Liver (tissue), 9 donors: Measurements from ENCODE around the gene NMS. TPM values are rescaled to one million over a fixed set of nuclear protein-coding genes. Genes with fewer than 3 reads are reported as not detected.

Experiments used
- DNase-seq: peaks from one replicate; pipeline ENCODE4 v3.0.0-alpha.2; 2017; ENCODE audit warnings: low spot score
- H3K27ac ChIP-seq, 2 donors: one replicate each; pipeline ENCODE4 v1.7.0; 2013; ENCODE audit warnings: inconsistent platforms in 2 of 2, low read length in 2 of 2, control low read depth in 1 of 2, low read depth in 1 of 2, mild to moderate bottlenecking in 1 of 2
- H3K27me3 ChIP-seq, 4 donors: one replicate each; pipeline versions ENCODE4 v1.6.1 to v1.7.0; 2013; ENCODE audit warnings: low read length in 3 of 4, inconsistent platforms in 1 of 4, mild to moderate bottlenecking in 1 of 4, moderate library complexity in 1 of 4; ENCODE audit not compliant: control insufficient read depth in 4 of 4, insufficient read depth in 4 of 4
- H3K36me3 ChIP-seq, 4 donors: one replicate each; pipeline versions ENCODE4 v1.6.1 to v1.7.0; 2013; ENCODE audit warnings: low read length in 3 of 4, mild to moderate bottlenecking in 3 of 4, low read depth in 1 of 4, moderate library complexity in 1 of 4; ENCODE audit not compliant: control insufficient read depth in 4 of 4, insufficient read depth in 3 of 4
- H3K4me1 ChIP-seq, 4 donors: one replicate each; pipeline versions ENCODE4 v1.6.1 to v1.7.0; 2013; ENCODE audit warnings: low read length in 3 of 4, mild to moderate bottlenecking in 3 of 4, moderate library complexity in 1 of 4; ENCODE audit not compliant: control insufficient read depth in 4 of 4, insufficient read depth in 4 of 4
- H3K4me3 ChIP-seq, 3 donors: one replicate each; pipeline versions ENCODE4 v1.6.1 to v1.7.0; 2013; ENCODE audit warnings: low read length in 3 of 3, control low read depth in 1 of 3, low read depth in 1 of 3, mild to moderate bottlenecking in 1 of 3
- H3K9ac ChIP-seq, 2 donors: one replicate each; pipeline ENCODE4 v1.7.0; 2013; ENCODE audit warnings: low read length in 2 of 2, mild to moderate bottlenecking in 2 of 2, moderate library complexity in 2 of 2, control low read depth in 1 of 2, low read depth in 1 of 2
- H3K9me3 ChIP-seq, 4 donors: one replicate each; pipeline versions ENCODE4 v1.6.1 to v1.7.0; 2013; ENCODE audit warnings: low read length in 3 of 4; ENCODE audit not compliant: control insufficient read depth in 4 of 4
- ATF3 ChIP-seq: IDR thresholded peaks from 2 replicates; pipeline ENCODE4 v1.6.1; 2016; ENCODE audit warnings: antibody characterized with exemption
- EGR1 ChIP-seq, 2 donors: IDR thresholded peaks; 2 replicates each; pipeline ENCODE4 v1.6.1; 2016 to 2018; ENCODE audit warnings: antibody characterized with exemption in 2 of 2, low read depth in 2 of 2
- FOXA1 ChIP-seq: IDR thresholded peaks from 2 replicates; pipeline ENCODE4 v1.6.1; 2016; ENCODE audit warnings: antibody characterized with exemption
- GABPA ChIP-seq, 2 donors: IDR thresholded peaks in 1 of 2; conservative IDR thresholded peaks in 1 of 2; 2 replicates each; pipeline ENCODE4 v1.6.1; 2016; ENCODE audit warnings: antibody characterized with exemption in 2 of 2, mild to moderate bottlenecking in 1 of 2, moderate library complexity in 1 of 2
- HNF4A ChIP-seq, 2 donors: conservative IDR thresholded peaks; 2 replicates each; pipeline ENCODE4 v1.6.1; 2016; ENCODE audit warnings: antibody characterized with exemption in 2 of 2, mild to moderate bottlenecking in 2 of 2
- HNF4G ChIP-seq: IDR thresholded peaks from 2 replicates; pipeline ENCODE4 v1.6.1; 2016; ENCODE audit warnings: antibody characterized with exemption
- JUND ChIP-seq, 2 donors: IDR thresholded peaks; 2 replicates each; pipeline ENCODE4 v1.6.1; 2016; ENCODE audit warnings: antibody characterized with exemption in 2 of 2
- NR2F2 ChIP-seq: IDR thresholded peaks from 2 replicates; pipeline ENCODE4 v1.6.1; 2016; ENCODE audit warnings: antibody characterized with exemption
- REST ChIP-seq: IDR thresholded peaks from 2 replicates; pipeline ENCODE4 v1.6.1; 2016; ENCODE audit warnings: antibody characterized with exemption, mild to moderate bottlenecking
- RXRA ChIP-seq, 2 donors: IDR thresholded peaks; 2 replicates each; pipeline ENCODE4 v1.6.1; 2017 to 2018; ENCODE audit warnings: antibody characterized with exemption in 2 of 2, mild to moderate bottlenecking in 1 of 2
- SP1 ChIP-seq: IDR thresholded peaks from 2 replicates; pipeline ENCODE4 v1.6.1; 2018; ENCODE audit warnings: antibody characterized with exemption, mild to moderate bottlenecking
- TAF1 ChIP-seq: conservative IDR thresholded peaks from 2 replicates; pipeline ENCODE4 v1.6.1; 2016; ENCODE audit warnings: antibody characterized with exemption, mild to moderate bottlenecking
- YY1 ChIP-seq: IDR thresholded peaks from 2 replicates; pipeline ENCODE4 v1.6.1; 2016; ENCODE audit warnings: antibody characterized with exemption, mild to moderate bottlenecking
- WGBS: extraction: QIAGEN DNeasy Blood & Tissue Kit; methylation state at CpG from one replicate; pipeline ENCODE4 v1.1.7; 2013; 5-methylcytosine and 5-hydroxymethylcytosine counted together
- polyA plus RNA-seq, 2 donors: library from polyadenylated mRNA; stranded (reverse) in 1 of 2; unstranded in 1 of 2; fragments of 200-250 nt in 1 of 2; fragments of >200 nt in 1 of 2; fragmentation: Nextera tagmentation in 1 of 2; extraction: Ambion mirVana in 1 of 2; gene quantifications; one replicate each; pipeline versions ENCODE4 v1.2.1 to v1.2.3, GENCODE V29; 2013 to 2015
- total RNA-seq, 2 donors: library from RNA; depleted of rRNA; stranded (reverse); fragments of >200 nt; gene quantifications; one replicate each; pipeline ENCODE4 v1.2.3, GENCODE V29; 2014
- TF ChIP-seq, protein P1 (sequence below): fragments of 150-350 bp; IDR thresholded peaks from 2 replicates; pipeline ENCODE4 v1.5.1; 2017; ENCODE audit warnings: improper control_type of control experiment, low read depth, low read length; ENCODE audit not compliant: missing input control
- TF ChIP-seq, protein P2 (sequence below): IDR thresholded peaks from 2 replicates; pipeline ENCODE4 v1.6.1; 2016; ENCODE audit warnings: antibody characterized with exemption
- TF ChIP-seq, protein P3 (sequence below): IDR thresholded peaks from 2 replicates; pipeline ENCODE4 v1.6.1; 2016; ENCODE audit warnings: antibody characterized with exemption
- donor health status: healthy.
- donor health status: healthy.
- donor health status: healthy.
- donor health status: healthy.
- donor health status: healthy.

Gene NMS
- total and polyA plus RNA-seq, 4 donors = not detected

GRCh38 chr2:100446696-100447095 lies 23.6 kb upstream of the NMS start:
- no peak for DNase-seq
- Histone ChIP-seq H3K9me3 (no peaks in the 10 kb centered on the region), H3K27ac (no peak overlapping the region), H3K9ac (no peak overlapping the region), H3K4me1 (no peaks in the 10 kb centered on the region), H3K27me3 (no peaks in the 10 kb centered on the region), H3K36me3 (no peaks in the 10 kb centered on the region), H3K4me3 (no peak overlapping the region)
- TF ChIP-seq FOXA1 = no peak
- no peak for TF ChIP-seq YY1
- TF ChIP-seq JUND (IDR thresholded peaks at IDR 0.05) = no peak
- TF ChIP-seq RXRA (IDR thresholded peaks at IDR 0.05) = no peak
- TF ChIP-seq, protein P1, sequence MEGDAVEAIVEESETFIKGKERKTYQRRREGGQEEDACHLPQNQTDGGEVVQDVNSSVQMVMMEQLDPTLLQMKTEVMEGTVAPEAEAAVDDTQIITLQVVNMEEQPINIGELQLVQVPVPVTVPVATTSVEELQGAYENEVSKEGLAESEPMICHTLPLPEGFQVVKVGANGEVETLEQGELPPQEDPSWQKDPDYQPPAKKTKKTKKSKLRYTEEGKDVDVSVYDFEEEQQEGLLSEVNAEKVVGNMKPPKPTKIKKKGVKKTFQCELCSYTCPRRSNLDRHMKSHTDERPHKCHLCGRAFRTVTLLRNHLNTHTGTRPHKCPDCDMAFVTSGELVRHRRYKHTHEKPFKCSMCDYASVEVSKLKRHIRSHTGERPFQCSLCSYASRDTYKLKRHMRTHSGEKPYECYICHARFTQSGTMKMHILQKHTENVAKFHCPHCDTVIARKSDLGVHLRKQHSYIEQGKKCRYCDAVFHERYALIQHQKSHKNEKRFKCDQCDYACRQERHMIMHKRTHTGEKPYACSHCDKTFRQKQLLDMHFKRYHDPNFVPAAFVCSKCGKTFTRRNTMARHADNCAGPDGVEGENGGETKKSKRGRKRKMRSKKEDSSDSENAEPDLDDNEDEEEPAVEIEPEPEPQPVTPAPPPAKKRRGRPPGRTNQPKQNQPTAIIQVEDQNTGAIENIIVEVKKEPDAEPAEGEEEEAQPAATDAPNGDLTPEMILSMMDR = no peak
- TF ChIP-seq GABPA (IDR thresholded peaks at IDR 0.05 in 1 of 2, conservative IDR thresholded peaks at IDR 0.05 in 1 of 2) = no peak
- TF ChIP-seq, protein P2, sequence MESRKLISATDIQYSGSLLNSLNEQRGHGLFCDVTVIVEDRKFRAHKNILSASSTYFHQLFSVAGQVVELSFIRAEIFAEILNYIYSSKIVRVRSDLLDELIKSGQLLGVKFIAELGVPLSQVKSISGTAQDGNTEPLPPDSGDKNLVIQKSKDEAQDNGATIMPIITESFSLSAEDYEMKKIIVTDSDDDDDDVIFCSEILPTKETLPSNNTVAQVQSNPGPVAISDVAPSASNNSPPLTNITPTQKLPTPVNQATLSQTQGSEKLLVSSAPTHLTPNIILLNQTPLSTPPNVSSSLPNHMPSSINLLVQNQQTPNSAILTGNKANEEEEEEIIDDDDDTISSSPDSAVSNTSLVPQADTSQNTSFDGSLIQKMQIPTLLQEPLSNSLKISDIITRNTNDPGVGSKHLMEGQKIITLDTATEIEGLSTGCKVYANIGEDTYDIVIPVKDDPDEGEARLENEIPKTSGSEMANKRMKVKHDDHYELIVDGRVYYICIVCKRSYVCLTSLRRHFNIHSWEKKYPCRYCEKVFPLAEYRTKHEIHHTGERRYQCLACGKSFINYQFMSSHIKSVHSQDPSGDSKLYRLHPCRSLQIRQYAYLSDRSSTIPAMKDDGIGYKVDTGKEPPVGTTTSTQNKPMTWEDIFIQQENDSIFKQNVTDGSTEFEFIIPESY = no peak
- TF ChIP-seq ATF3 = no peak
- TF ChIP-seq NR2F2 = no peak
- TF ChIP-seq SP1 = no peak
- TF ChIP-seq REST = no peak
- TF ChIP-seq EGR1 (IDR thresholded peaks at IDR 0.05; ENCODE audit: low read depth in 2 of 2) = no peak
- no peak for TF ChIP-seq TAF1
- TF ChIP-seq HNF4A (conservative IDR thresholded peaks at IDR 0.05) = no peak
- no peak for TF ChIP-seq HNF4G
- TF ChIP-seq, protein P3, sequence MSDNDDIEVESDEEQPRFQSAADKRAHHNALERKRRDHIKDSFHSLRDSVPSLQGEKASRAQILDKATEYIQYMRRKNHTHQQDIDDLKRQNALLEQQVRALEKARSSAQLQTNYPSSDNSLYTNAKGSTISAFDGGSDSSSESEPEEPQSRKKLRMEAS = no peak
- WGBS = 63% methylated on average over 2 of the region's 2 CpGs

GRCh38 chr2:100451092-100451491 lies 19.2 kb upstream of the NMS start:
- Histone ChIP-seq H3K9ac (no peak overlapping the region), H3K27ac (no peak overlapping the region), H3K4me1 (no peaks in the 10 kb centered on the region), H3K36me3 (no peaks in the 10 kb centered on the region), H3K4me3 (no peak overlapping the region), H3K27me3 (peaks cover 0 to 8% (median 0%) of the 10 kb centered on the region in 4 donors), H3K9me3 (no peaks in the 10 kb centered on the region)
- 73% methylated on average over 5 of the region's 5 CpGs for WGBS
- TF ChIP-seq ATF3 = no peak
- no peak for DNase-seq
